Prostate gland (tissue), 2 donors: ENCODE data around the gene RNF112. TPM values are rescaled to one million over a fixed set of nuclear protein-coding genes. Genes with fewer than 3 reads are reported as not detected.

ENCODE experiments used
- DNase-seq: peaks from one replicate; pipeline ENCODE4 v3.0.0-alpha.2; 2019; ENCODE audit warnings: low spot score
- H3K27ac ChIP-seq, 2 donors: fragments of 200-600 bp; sonication (generic); 2 replicates each; pipeline ENCODE4 v1.5.1; 2017 to 2019
- H3K27me3 ChIP-seq: fragments of 200-600 bp; sonication (generic); replicated peaks from 2 replicates; pipeline ENCODE4 v1.5.1; 2019; ENCODE audit not compliant: insufficient read depth
- H3K36me3 ChIP-seq, 2 donors: fragments of 200-600 bp; sonication (generic); 1 replicate in 1 of 2; 2 replicates in 1 of 2; pipeline versions ENCODE4 v1.5.1 to v1.8.1; 2017 to 2019
- H3K4me1 ChIP-seq: fragments of 200-600 bp; sonication (generic); replicated peaks from 2 replicates; pipeline ENCODE4 v1.5.1; 2019
- H3K4me3 ChIP-seq, 2 donors: fragments of 200-600 bp; sonication (generic); 2 replicates each; pipeline ENCODE4 v1.5.1; 2017 to 2019
- H3K9me3 ChIP-seq: fragments of 200-600 bp; sonication (generic); 2 replicates; pipeline ENCODE4 v1.5.1; 2017
- POLR2A ChIP-seq: fragments of 450-650 bp; IDR thresholded peaks from one replicate; pipeline ENCODE4 v1.6.1; 2016; ENCODE audit warnings: antibody characterized with exemption, mild to moderate bottlenecking
- POLR2AphosphoS5 ChIP-seq: sonication (generic); formaldehyde crosslinking; IDR thresholded peaks from one replicate; pipeline ENCODE4 v1.6.1; 2017; ENCODE audit warnings: antibody characterized with exemption
- WGBS: methylation state at CpG from one replicate; pipeline ENCODE4 v1.1.5; 2018; 5-methylcytosine and 5-hydroxymethylcytosine counted together
- intact Hi-C: fragments of 100-400 bp; cut with DNase I; formaldehyde crosslinking; loops from one replicate; pipeline ENCODE4 v1.14.2; 2022
- total RNA-seq, 2 donors: library from RNA; depleted of rRNA; stranded (reverse); fragments of >200 nt; gene quantifications; one replicate each; pipeline ENCODE4 v1.1.0, GENCODE V29; 2016
- TF ChIP-seq, protein P1 (sequence below), 4 experiments: fragments of 200-600 bp in 2 of 4; fragments of 450-650 bp in 2 of 4; sonication (generic) in 2 of 4; IDR thresholded peaks; 1 replicate in 3 of 4; 2 replicates in 1 of 4; pipeline ENCODE4 v1.5.1; 2016 to 2019; ENCODE audit warnings: antibody characterized with exemption in 4 of 4, mild to moderate bottlenecking in 2 of 4, moderate library complexity in 2 of 4

The RNF112 gene
- total RNA-seq, 2 donors from 2014 or later, result 2.3 to 6.6 TPM

DNA sequence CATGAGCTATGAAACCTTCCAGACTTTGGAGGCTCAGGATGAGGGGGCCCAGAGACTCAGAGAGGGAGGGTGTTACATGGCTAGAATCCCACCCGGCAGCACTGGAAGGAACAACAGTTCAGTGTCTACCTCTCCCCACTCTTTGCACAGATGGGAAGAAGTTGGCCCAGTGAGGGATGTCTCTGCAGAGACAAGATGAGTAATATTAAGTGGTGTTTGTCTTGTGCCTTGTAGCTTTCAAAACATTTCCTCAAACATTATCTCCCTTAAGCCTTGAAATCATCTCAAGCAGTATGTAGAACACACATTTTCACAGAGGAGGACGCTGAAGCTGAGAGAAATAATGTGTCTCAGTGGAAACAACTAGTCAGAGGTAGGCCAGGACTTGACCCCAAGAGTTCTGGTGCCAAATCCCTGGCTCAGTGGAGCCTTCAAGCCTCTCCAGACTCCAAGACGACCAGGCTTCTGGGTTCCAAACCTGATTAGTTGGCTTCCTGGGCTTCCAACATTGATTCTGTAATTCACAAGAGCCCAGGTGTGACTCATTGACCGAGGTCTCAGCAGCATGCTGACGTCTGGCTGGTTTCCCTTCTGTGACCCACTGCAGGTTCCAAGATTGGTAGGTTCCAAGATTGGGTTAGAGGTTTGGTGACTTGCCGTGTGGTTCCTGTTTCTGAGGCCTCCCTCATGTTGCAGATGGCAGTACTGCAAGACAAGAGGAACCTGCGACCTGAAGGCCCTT lies 7.4 kb downstream of the RNF112 start:
- no peaks in the 10 kb centered on the region for H3K4me1 ChIP-seq
- WGBS, result 73% methylated on average over 7 of the region's 7 CpGs
- no peaks in the 10 kb centered on the region for H3K9me3 ChIP-seq
- TF ChIP-seq POLR2AphosphoS5 (no peak), POLR2A (no peak)
- TF ChIP-seq, protein P1, sequence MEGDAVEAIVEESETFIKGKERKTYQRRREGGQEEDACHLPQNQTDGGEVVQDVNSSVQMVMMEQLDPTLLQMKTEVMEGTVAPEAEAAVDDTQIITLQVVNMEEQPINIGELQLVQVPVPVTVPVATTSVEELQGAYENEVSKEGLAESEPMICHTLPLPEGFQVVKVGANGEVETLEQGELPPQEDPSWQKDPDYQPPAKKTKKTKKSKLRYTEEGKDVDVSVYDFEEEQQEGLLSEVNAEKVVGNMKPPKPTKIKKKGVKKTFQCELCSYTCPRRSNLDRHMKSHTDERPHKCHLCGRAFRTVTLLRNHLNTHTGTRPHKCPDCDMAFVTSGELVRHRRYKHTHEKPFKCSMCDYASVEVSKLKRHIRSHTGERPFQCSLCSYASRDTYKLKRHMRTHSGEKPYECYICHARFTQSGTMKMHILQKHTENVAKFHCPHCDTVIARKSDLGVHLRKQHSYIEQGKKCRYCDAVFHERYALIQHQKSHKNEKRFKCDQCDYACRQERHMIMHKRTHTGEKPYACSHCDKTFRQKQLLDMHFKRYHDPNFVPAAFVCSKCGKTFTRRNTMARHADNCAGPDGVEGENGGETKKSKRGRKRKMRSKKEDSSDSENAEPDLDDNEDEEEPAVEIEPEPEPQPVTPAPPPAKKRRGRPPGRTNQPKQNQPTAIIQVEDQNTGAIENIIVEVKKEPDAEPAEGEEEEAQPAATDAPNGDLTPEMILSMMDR (IDR thresholded peaks at IDR 0.05), result no peak
- no peak overlapping the region for H3K4me3 ChIP-seq
- DNase-seq, result no peak
- no peak overlapping the region for H3K27ac ChIP-seq
- no peaks in the 10 kb centered on the region for H3K36me3 ChIP-seq
- H3K27me3 ChIP-seq, result no peaks in the 10 kb centered on the region
- intact Hi-C loops, result no loop called here

DNA sequence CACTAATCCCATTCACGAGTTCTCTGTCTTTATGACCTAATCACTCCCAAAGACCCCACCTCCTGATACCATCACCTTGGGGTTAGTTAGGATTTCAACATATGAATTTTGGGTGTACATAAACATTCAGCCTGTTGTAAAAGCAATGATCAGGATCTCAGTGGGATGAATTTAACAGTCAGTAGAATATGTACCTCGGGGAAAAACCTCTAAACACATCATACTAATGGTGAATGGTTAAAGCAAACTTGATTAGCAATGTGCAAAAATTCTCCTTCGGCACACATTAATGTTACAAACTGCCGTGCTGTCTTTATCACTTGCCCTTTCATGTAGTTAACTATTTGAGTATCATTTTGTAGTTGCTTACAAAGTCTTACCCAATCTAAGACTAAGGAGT lies 10.2 kb downstream of the RNF112 start:
- TF ChIP-seq POLR2AphosphoS5 (no peak), POLR2A (no peak)
- TF ChIP-seq, protein P1 (IDR thresholded peaks at IDR 0.05), result no peak
- no peak for DNase-seq
- no peak overlapping the region for H3K4me3 ChIP-seq
- intact Hi-C loops, result no loop called here
- H3K9me3 ChIP-seq, result no peaks in the 10 kb centered on the region
- H3K27me3 ChIP-seq, result no peaks in the 10 kb centered on the region
- no peaks in the 10 kb centered on the region for H3K4me1 ChIP-seq
- no peak overlapping the region for H3K27ac ChIP-seq
- H3K36me3 ChIP-seq, result no peaks in the 10 kb centered on the region
- 69% methylated on average over 4 of the region's 4 CpGs for WGBS

DNA sequence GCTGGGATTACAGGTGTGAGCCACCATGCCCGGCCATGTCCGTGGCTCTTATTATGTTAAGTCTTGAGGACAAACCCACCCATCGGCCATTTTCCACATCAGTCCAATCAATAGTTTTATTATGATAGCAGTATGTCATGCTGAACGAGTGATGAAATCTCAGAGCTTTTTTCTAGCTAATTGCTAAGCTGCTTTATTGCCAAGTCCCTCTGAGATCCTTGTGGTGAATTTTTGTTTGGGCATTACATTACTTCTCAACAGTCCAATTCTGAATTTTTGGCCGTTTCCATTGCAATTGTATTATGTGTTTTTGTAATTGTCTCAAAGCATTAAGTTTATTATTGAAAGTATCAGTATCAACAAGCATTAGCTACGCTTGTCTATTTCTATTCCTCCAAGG lies 10.9 kb downstream of the RNF112 start:
- intact Hi-C loops, result no loop called here
- H3K4me3 ChIP-seq, result no peak overlapping the region
- 90% methylated on average over 6 of the region's 6 CpGs for WGBS
- H3K27me3 ChIP-seq, result no peaks in the 10 kb centered on the region
- no peak overlapping the region for H3K27ac ChIP-seq
- no peaks in the 10 kb centered on the region for H3K9me3 ChIP-seq
- H3K36me3 ChIP-seq, result no peaks in the 10 kb centered on the region
- no peaks in the 10 kb centered on the region for H3K4me1 ChIP-seq
- no peak for DNase-seq
- no peak for TF ChIP-seq POLR2A
- TF ChIP-seq POLR2AphosphoS5, result no peak
- TF ChIP-seq, protein P1 (IDR thresholded peaks at IDR 0.05), result no peak

DNA sequence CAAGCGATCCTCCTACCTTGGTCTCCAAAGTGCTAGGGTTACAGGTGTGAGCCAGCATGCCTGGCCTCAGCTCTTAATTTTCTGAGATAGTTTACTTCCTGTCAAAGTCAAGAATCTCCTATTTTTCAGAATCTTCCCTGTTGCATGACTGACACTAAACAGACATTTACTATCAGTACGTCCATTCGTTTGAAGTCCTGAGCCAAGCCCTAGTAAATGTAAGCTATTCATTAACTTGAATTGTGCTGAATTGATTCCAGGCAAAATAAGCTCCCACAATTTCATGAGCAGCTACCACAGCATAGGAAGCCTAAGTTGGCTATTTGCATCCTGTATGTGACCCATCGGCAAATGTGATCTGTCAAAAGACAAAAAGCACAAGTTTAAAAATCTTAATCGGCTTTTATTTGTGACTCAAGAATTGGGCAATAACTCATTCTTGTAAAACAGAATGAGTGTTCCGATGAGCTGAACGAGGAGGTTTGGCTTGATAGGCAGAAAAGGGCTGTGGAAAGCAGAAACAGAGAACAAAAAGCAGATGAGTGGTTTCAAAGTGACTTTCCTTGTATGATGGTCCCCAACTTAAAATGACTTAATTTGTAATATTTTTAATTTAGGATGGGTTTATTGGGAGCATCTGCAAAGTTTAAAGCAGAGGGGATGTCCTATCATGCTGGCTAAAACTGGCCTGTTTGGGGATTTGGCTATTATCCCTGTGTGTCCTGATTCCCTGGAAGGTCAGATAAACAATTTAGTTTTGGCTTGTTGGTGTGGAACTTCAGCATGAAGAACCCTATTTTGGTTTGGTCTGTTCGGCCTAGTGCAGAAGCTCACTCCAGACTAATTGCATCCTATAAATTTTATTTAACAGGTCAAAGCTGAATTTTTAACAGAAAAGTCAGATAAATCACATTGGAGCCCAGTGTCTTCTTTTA lies 14.2 kb downstream of the RNF112 start:
- Histone ChIP-seq H3K4me3 (no peak overlapping the region), H3K27me3 (no peaks in the 10 kb centered on the region), H3K36me3 (no peaks in the 10 kb centered on the region), H3K9me3 (no peaks in the 10 kb centered on the region), H3K27ac (no peak overlapping the region), H3K4me1 (no peaks in the 10 kb centered on the region)
- intact Hi-C loops, result no loop called here
- no peak for DNase-seq
- WGBS, result 27% methylated on average over 8 of the region's 8 CpGs
- TF ChIP-seq POLR2AphosphoS5, result no peak
- TF ChIP-seq POLR2A, result no peak
- TF ChIP-seq, protein P1 (IDR thresholded peaks at IDR 0.05), result no peak
